Mononuclear cell (primary cell): ENCODE measurements around the gene TRAF5. TPM values are rescaled to one million over a fixed set of nuclear protein-coding genes. Genes with fewer than 3 reads are reported as not detected.

Experiments
- H3K27me3 ChIP-seq: 2 replicates; pipeline ENCODE4 v1.6.0; 2011; ENCODE audit warnings: low read length, control low read depth; ENCODE audit not compliant: insufficient read depth
- H3K4me1 ChIP-seq: 2 replicates; pipeline ENCODE4 v1.5.1; 2011; ENCODE audit warnings: mild to moderate bottlenecking, low read length, control low read depth; ENCODE audit not compliant: insufficient read depth
- H3K4me3 ChIP-seq: 2 replicates; pipeline ENCODE4 v1.5.1; 2011; ENCODE audit warnings: mild to moderate bottlenecking, low read length, moderate library complexity
- H3K9me3 ChIP-seq: 2 replicates; pipeline ENCODE4 v1.5.1; 2011; ENCODE audit warnings: low read depth, mild to moderate bottlenecking, control low read depth, low read length
- total RNA-seq: library from RNA; depleted of rRNA; stranded (reverse); fragments of >200 nt; gene quantifications from one replicate; pipeline ENCODE4 v1.2.3, GENCODE V29; 2012

Gene TRAF5, protein sequence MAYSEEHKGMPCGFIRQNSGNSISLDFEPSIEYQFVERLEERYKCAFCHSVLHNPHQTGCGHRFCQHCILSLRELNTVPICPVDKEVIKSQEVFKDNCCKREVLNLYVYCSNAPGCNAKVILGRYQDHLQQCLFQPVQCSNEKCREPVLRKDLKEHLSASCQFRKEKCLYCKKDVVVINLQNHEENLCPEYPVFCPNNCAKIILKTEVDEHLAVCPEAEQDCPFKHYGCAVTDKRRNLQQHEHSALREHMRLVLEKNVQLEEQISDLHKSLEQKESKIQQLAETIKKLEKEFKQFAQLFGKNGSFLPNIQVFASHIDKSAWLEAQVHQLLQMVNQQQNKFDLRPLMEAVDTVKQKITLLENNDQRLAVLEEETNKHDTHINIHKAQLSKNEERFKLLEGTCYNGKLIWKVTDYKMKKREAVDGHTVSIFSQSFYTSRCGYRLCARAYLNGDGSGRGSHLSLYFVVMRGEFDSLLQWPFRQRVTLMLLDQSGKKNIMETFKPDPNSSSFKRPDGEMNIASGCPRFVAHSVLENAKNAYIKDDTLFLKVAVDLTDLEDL
- total RNA-seq = 20.8 TPM

GRCh38 chr1:211326528-211327345 is at the start of gene TRAF5:
TRAF5 (plus strand) TSS chr1:211326833; CDS start chr1:211353240, 26,407 bp downstream.
- H3K9me3 ChIP-seq = no peaks in the 10 kb centered on the region
- H3K27me3 ChIP-seq = no peaks in the 10 kb centered on the region
- peak within 1 kb of the TSS; percentile 62 for H3K4me3 ChIP-seq
- H3K4me1 ChIP-seq = peaks cover 51% of the 10 kb centered on the region

DNA sequence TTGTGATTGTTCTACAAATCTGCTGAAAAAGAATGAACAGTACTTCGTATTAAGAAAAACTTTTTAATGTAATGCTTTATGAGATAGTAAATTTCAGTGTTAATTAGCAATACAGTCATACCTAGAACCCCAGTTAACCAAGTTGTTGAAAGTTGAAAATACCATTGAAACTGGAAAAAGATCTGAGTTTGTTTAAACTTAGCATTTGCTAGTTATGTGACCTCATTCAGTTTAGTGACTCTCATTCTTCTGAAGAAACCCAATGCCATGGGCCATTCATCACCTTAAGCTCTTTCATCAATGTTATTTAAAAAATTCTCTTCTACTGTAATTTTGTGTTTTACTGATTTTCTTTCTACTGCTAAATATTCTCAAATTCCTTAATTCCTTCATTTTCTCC is 47.3 kb upstream of the TRAF5 start:
- no peak overlapping the region for H3K4me3 ChIP-seq
- H3K27me3 ChIP-seq = no peaks in the 10 kb centered on the region
- H3K4me1 ChIP-seq = no peaks in the 10 kb centered on the region
- H3K9me3 ChIP-seq = no peaks in the 10 kb centered on the region

DNA sequence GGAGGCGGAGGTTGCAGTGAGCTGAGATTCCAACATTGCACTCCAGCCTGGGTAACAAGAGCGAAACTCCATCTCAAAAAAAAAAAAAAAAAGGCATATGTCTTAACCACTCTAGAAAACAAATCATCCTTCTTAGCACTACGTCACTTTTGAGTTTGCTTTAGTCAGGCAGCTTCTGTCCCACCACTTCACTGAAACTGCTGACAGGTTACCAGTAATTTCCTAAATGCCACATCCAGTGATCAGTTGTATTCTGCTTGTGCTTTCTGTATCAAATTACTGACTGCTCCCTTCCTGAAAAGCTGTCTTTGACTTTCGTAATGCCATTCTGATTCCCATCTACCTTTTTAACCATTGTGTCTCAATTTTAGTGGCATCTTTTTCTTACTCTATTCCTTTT is 45.7 kb upstream of the TRAF5 start:
- Histone ChIP-seq H3K9me3 (no peaks in the 10 kb centered on the region), H3K27me3 (no peaks in the 10 kb centered on the region), H3K4me3 (no peak overlapping the region), H3K4me1 (no peaks in the 10 kb centered on the region)

DNA sequence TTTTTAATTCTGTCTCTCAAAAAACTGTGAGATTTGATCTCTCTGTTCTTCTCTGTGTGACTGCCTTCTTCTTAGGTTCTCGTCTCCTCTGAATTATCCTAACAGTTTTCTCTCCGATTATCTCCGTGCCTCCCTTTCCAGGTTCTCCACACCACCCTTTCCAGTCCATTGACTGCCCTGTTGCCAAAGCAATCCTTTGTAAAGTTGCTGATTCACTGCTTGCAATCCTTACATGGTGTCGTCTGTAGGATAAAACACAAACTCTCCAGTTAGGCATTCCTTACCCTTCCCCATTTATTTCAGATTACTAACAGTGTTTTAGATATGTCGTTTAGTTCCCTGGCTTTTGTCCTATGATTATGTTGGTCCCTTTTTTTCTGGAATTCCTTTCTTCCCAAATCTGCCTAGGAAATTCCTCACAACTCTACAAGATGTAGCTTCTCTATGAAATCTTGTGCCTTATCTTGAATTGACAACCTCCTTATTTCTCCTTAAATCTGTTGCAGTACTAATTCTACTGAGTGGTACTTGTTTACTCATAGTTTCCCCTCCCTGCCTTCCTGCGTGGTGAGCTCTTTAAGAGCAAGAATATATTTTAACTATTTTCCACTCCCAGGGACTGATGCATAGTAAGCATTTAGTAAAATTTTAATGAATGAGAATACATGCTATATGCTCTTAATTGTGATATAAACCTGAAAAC is 45.2 kb upstream of the TRAF5 start:
- Histone ChIP-seq H3K9me3 (no peaks in the 10 kb centered on the region), H3K4me3 (no peak overlapping the region)

GRCh38 chr1:211282023-211282373 is 44.6 kb upstream of the TRAF5 start:
- Histone ChIP-seq H3K27me3 (no peaks in the 10 kb centered on the region), H3K9me3 (no peaks in the 10 kb centered on the region), H3K4me1 (no peaks in the 10 kb centered on the region), H3K4me3 (no peak overlapping the region)

More for the DNA sequence above, 45.2 kb upstream of the TRAF5 start:
- H3K4me1 ChIP-seq = no peaks in the 10 kb centered on the region
- no peaks in the 10 kb centered on the region for H3K27me3 ChIP-seq

DNA sequence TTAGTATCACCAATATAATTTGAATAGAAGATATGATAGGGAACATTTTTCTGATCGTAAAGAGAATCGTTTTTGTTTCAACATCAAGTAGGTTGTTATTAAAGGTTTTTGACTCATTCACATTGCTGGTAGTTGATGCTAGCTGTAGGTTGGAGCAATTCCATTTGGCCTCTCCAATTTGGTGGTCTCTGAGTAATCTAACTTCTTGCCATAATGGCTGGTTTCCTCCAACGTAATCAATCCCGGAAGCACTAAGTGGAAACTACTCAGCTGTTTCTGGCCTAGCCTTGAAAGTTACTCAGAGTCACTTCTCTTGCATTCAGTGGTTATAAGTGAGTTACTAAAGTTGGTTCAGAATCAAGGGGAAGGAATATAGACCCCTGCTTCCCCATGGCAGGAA is 41.4 kb upstream of the TRAF5 start:
- Histone ChIP-seq H3K9me3 (no peaks in the 10 kb centered on the region), H3K4me3 (no peak overlapping the region), H3K27me3 (no peaks in the 10 kb centered on the region), H3K4me1 (no peaks in the 10 kb centered on the region)

- no peaks in the 10 kb centered on the region for H3K9me3 ChIP-seq
- no peaks in the 10 kb centered on the region for H3K27me3 ChIP-seq
- no peak overlapping the region for H3K4me3 ChIP-seq
- H3K4me1 ChIP-seq = no peaks in the 10 kb centered on the region
Measured at GRCh38 chr1:211287218-211287617, 39.4 kb upstream of the TRAF5 start.

DNA sequence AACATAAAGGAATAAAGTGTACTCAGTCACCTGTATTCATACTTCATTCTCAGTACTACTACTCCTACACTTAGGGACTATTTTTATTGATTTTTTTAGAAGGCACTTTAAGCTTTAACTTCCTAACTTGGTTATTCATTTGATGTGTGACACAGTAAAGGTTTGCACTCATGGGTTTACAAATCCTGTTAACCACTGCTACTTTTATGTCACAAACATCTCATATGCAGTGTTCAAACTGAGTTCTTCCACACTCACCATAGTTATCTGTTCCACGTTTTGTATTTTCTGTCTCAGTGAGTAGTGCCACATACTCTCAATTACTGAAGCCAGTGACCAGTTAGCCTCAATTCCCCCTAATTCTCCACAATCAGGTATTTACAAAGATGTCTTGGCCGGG is 34.2 kb upstream of the TRAF5 start:
- no peaks in the 10 kb centered on the region for H3K4me1 ChIP-seq
- no peaks in the 10 kb centered on the region for H3K9me3 ChIP-seq
- no peak overlapping the region for H3K4me3 ChIP-seq
- no peaks in the 10 kb centered on the region for H3K27me3 ChIP-seq

DNA sequence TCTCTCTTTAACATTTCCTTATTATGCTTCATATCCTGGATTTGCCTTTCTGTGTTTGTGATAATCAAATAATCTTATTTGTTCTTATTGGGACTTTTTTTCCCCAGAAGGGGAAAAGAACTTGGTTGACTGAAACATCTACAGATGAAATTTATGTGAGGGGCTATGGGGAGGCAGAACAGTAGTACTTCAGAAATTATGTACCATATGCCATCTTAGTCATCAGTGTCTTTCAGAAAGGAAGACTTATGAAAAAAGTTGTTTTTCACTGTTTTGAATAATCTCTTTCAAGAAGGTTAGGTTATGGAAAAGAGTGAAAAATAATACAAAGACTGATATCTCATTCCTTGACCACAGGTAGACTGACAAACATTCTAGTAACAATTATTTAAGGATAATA is 30.2 kb upstream of the TRAF5 start:
- Histone ChIP-seq H3K27me3 (no peaks in the 10 kb centered on the region), H3K4me3 (no peak overlapping the region), H3K4me1 (no peaks in the 10 kb centered on the region), H3K9me3 (no peaks in the 10 kb centered on the region)

- H3K9me3 ChIP-seq = no peaks in the 10 kb centered on the region
- no peaks in the 10 kb centered on the region for H3K4me1 ChIP-seq
- H3K4me3 ChIP-seq = no peak overlapping the region
- H3K27me3 ChIP-seq = no peaks in the 10 kb centered on the region
Measured at GRCh38 chr1:211305044-211305443, 21.6 kb upstream of the TRAF5 start.

DNA sequence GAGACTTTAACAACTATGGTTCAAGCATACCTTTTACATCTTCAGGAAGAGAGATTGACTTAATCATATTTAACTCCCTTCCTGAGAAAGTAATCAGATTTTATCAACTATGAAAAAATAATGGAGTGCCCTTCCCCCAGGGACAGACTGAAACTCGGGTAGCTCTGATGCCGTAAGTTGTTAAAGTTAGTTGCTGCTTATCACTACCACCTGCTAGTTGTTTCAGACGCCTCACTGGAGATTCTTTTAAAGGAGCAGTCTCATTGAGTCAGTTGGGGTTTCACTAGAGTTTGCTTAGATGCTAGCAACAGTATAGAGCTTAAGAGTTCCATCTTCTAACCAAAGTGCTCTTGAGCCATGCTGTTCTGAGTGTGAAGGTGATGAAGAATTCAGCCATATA is 17.0 kb upstream of the TRAF5 start:
- Histone ChIP-seq H3K9me3 (no peaks in the 10 kb centered on the region), H3K4me1 (no peaks in the 10 kb centered on the region), H3K27me3 (no peaks in the 10 kb centered on the region), H3K4me3 (no peak overlapping the region)

DNA sequence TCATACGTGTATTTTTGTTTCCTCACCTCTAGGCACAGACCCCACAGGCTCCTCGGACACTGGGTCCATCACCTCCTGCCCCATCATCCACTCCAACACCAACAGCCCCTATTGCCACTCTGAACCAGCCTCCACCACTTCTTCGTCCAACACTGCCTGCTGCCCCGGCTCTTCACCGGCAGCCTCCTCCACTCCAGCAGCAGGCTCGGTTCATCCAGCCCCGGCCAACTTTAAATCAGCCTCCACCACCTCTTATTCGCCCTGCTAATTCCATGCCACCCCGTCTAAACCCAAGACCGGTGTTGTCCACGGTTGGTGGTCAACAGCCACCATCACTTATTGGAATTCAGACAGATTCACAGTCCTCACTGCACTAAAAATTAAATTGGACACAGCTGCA is 13.2 kb upstream of the TRAF5 start:
- Histone ChIP-seq H3K4me3 (no peak overlapping the region), H3K27me3 (no peaks in the 10 kb centered on the region), H3K4me1 (no peaks in the 10 kb centered on the region), H3K9me3 (no peaks in the 10 kb centered on the region)

DNA sequence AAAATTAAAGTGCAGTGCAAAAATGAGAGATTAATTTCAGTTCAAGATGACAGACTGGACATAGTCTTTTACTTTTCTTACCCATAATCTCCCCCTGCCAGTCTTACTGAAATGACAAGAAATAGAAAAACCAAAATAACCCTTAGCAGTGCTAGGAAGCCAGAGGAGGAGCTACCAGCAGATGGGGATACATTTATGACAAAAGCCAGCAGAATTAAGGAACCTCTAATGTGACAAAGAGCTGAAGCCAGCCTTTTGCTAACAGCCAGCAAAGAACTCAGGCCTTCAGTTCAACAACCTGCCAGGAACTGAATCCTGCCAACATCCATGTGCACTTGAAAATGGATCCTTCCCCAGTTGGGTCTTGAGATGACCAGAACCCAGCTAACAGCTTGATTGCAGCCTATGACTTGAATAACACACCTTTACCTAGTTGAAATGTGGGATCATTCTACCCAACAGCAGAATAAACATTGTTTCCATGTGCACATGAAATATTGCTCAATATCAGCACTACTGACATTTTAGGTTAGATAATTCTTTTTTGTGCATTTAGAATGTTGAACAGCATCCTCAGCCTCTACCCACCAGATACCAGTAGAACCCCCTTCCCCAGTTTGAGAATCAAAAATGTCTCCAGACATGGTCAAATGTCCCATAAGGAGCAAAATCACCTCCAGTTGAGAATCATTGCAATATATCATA is 7.9 kb upstream of the TRAF5 start:
- Histone ChIP-seq H3K9me3 (no peaks in the 10 kb centered on the region), H3K4me3 (no peak overlapping the region), H3K4me1 (no peaks in the 10 kb centered on the region), H3K27me3 (no peaks in the 10 kb centered on the region)

DNA sequence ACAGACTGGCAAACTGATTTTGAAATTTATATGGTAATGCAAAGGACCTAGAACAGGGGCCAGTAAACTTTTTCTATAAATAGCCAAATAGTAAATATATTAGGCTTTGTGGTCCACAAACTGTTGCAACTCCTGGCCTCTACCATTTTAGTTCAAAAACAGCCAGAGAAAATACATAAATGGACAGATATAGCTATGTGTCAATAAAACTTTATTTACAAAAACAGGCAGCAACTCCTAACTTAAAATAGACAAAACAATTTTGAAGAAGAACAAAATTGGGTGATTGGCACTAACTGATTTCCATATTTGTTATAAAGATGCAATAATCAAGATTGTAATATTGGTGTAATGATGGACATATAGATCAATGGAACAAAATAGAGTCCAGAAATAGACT is 6.7 kb upstream of the TRAF5 start:
- Histone ChIP-seq H3K4me1 (no peaks in the 10 kb centered on the region), H3K9me3 (no peaks in the 10 kb centered on the region), H3K27me3 (no peaks in the 10 kb centered on the region), H3K4me3 (no peak overlapping the region)
